Gastroesophageal sphincter (tissue), 3 donors: ENCODE measurements around the gene RNF175.

Experiments used
- CTCF ChIP-seq, 4 experiments: fragments of 200-600 bp in 2 of 4; fragments of 450-650 bp in 2 of 4; sonication (generic) in 1 of 4; IDR thresholded peaks; one replicate each; pipeline ENCODE4 v1.5.1; 2017 to 2019; ENCODE audit warnings: antibody characterized with exemption in 4 of 4, mild to moderate bottlenecking in 2 of 4, moderate library complexity in 2 of 4
- POLR2A ChIP-seq, 2 donors: fragments of 450-650 bp; IDR thresholded peaks; one replicate each; pipeline ENCODE4 v1.6.1; 2017; ENCODE audit warnings: antibody characterized with exemption in 2 of 2, mild to moderate bottlenecking in 2 of 2, moderate library complexity in 1 of 2

GRCh38 chr4:153728151-153728550 lies 31.7 kb downstream of the RNF175 start:
- TF ChIP-seq CTCF (IDR thresholded peaks at IDR 0.05) (no peak), POLR2A (IDR thresholded peaks at IDR 0.05) (no peak)
